Measurements from ENCODE around the gene RERG. TPM values are rescaled to one million over a fixed set of nuclear protein-coding genes. Genes with fewer than 3 reads are reported as not detected.
A peak's percentile ranks its signal among the peaks of the same experiment; 100 is the strongest.

RERG gene
- total RNA-seq, 4 donors from 2014 or later: 61.6 to 236 (median 150) TPM

DNA sequence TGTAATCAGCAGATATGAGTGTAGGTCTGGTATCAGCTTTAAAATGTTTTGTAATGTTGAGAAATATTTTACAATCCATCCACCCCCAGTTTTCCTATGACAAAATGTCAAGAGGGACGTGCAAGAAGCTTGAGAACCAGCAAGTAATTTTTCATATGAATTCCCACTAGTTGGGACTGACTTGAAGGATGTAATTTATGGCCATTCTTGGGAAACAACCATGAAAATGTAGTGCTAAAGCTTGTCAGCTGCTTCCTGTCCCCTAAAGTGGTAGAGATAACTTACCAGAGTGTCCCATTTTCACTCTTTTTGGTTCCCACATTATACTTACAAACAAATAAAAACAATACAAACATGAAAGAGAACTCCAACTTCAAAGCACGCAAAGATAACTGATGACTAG lies 63.9 kb downstream of the RERG start:
- H3K27ac ChIP-seq: peak overlapping the region; percentile 92 to 95
- intact Hi-C loops (cut with DNase I; ENCODE audit: low total_unique reads): loop anchor here (10.0 kb wide), 1 partner anchor 58 kb away; no protein-coding TSS in a partner anchor
- DNase-seq: no peak
- no peaks in the 10 kb centered on the region for H3K36me3 ChIP-seq
- H3K9me3 ChIP-seq: no peaks in the 10 kb centered on the region
- H3K4me1 ChIP-seq: peaks cover 6 to 31% of the 10 kb centered on the region in 2 donors
- no peaks in the 10 kb centered on the region for H3K27me3 ChIP-seq
- TF ChIP-seq, protein P1, sequence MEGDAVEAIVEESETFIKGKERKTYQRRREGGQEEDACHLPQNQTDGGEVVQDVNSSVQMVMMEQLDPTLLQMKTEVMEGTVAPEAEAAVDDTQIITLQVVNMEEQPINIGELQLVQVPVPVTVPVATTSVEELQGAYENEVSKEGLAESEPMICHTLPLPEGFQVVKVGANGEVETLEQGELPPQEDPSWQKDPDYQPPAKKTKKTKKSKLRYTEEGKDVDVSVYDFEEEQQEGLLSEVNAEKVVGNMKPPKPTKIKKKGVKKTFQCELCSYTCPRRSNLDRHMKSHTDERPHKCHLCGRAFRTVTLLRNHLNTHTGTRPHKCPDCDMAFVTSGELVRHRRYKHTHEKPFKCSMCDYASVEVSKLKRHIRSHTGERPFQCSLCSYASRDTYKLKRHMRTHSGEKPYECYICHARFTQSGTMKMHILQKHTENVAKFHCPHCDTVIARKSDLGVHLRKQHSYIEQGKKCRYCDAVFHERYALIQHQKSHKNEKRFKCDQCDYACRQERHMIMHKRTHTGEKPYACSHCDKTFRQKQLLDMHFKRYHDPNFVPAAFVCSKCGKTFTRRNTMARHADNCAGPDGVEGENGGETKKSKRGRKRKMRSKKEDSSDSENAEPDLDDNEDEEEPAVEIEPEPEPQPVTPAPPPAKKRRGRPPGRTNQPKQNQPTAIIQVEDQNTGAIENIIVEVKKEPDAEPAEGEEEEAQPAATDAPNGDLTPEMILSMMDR (IDR thresholded peaks at IDR 0.05): no peak
- no peak for TF ChIP-seq POLR2A (IDR thresholded peaks at IDR 0.05)
- H3K4me3 ChIP-seq: no peak overlapping the region

- H3K4me1 ChIP-seq: peaks cover 17 to 38% of the 10 kb centered on the region in 2 donors
- H3K27ac ChIP-seq: peak overlapping the region; percentile 92 to 95
- H3K4me3 ChIP-seq: no peak overlapping the region
- H3K36me3 ChIP-seq: no peaks in the 10 kb centered on the region
- DNase-seq: no peak
- no peaks in the 10 kb centered on the region for H3K27me3 ChIP-seq
- H3K9me3 ChIP-seq: no peaks in the 10 kb centered on the region
- intact Hi-C loops (cut with DNase I; ENCODE audit: low total_unique reads): loop anchor here (10.0 kb wide), 1 partner anchor 60 kb away; no protein-coding TSS in a partner anchor
- no peak for TF ChIP-seq POLR2A (IDR thresholded peaks at IDR 0.05)
- TF ChIP-seq, protein P1 (IDR thresholded peaks at IDR 0.05): no peak
These were observed 65.9 kb downstream of the RERG start for GRCh38 chr12:15155271-15155670.

GRCh38 chr12:15154103-15154502 lies 67.1 kb downstream of the RERG start:
- no peak for DNase-seq
- H3K27me3 ChIP-seq: no peaks in the 10 kb centered on the region
- peak overlapping the region; percentile 92 to 95 for H3K27ac ChIP-seq
- H3K4me1 ChIP-seq: peaks cover 17 to 38% of the 10 kb centered on the region in 2 donors
- intact Hi-C loops (cut with DNase I; ENCODE audit: low total_unique reads): loop anchor here (10.0 kb wide), 1 partner anchor 61 kb away; no protein-coding TSS in a partner anchor
- H3K4me3 ChIP-seq: no peak overlapping the region
- TF ChIP-seq, protein P1 (IDR thresholded peaks at IDR 0.05): no peak
- TF ChIP-seq POLR2A (IDR thresholded peaks at IDR 0.05): no peak
- H3K36me3 ChIP-seq: no peaks in the 10 kb centered on the region
- no peaks in the 10 kb centered on the region for H3K9me3 ChIP-seq

- Histone ChIP-seq H3K9me3 (no peaks in the 10 kb centered on the region), H3K27ac (peak overlapping the region; percentile 92 to 95), H3K36me3 (no peaks in the 10 kb centered on the region), H3K27me3 (no peaks in the 10 kb centered on the region), H3K4me3 (no peak overlapping the region), H3K4me1 (peaks cover 17 to 38% of the 10 kb centered on the region in 2 donors)
- no peak for DNase-seq
- TF ChIP-seq, protein P1 (IDR thresholded peaks at IDR 0.05): no peak
- TF ChIP-seq POLR2A (IDR thresholded peaks at IDR 0.05): no peak
- intact Hi-C loops (cut with DNase I; ENCODE audit: low total_unique reads): loop anchor here (10.0 kb wide), 1 partner anchor 62 kb away; no protein-coding TSS in a partner anchor
These were observed 68.3 kb downstream of the RERG start for GRCh38 chr12:15152868-15153267.

DNA sequence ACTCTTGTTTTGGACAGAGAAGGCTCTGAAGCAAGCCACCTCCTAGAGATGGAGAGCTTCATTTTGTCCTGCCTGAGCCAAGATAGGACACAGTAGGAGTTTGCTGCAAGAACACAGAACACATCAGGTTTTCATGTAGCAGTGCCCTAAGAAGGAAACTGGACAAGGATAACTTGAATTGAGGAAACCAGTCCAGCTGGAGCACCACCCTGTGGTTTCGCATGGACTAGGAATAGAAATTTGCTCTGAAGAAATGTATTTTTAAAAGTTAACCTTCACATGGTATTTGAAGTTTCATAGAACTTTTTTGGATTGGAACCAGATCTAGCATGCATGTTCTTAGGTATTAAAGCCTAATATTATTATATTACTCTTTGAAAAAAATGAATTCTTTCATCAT lies 68.8 kb downstream of the RERG start:
- intact Hi-C loops (cut with DNase I; ENCODE audit: low total_unique reads): loop anchor here (10.0 kb wide), 1 partner anchor 62 kb away; no protein-coding TSS in a partner anchor
- peak overlapping the region; percentile 92 to 95 for H3K27ac ChIP-seq

More for the DNA sequence above, 68.8 kb downstream of the RERG start:
- peaks cover 17 to 38% of the 10 kb centered on the region in 2 donors for H3K4me1 ChIP-seq
- peak in 1 of 2 donors; percentile 60 for DNase-seq
- H3K9me3 ChIP-seq: no peaks in the 10 kb centered on the region
- TF ChIP-seq, protein P1 (IDR thresholded peaks at IDR 0.05): peak; percentile 20 to 54 (median 42)
- no peak for TF ChIP-seq POLR2A (IDR thresholded peaks at IDR 0.05)
- H3K36me3 ChIP-seq: no peaks in the 10 kb centered on the region
- H3K27me3 ChIP-seq: no peaks in the 10 kb centered on the region
- H3K4me3 ChIP-seq: no peak overlapping the region

All from uterus (tissue), 4 donors.